GM20431 (cell line): ENCODE measurements around the gene GZMM.

ENCODE experiments used
- in situ Hi-C: fragments of 300-500 bp; cut with MseI, MboI; formaldehyde crosslinking; loops from one replicate; pipeline ENCODE4 v1.15.0; 2020; ENCODE audit warnings: low sequenced_read_pairs; ENCODE audit not compliant: unreplicated experiment

GZMM gene

GRCh38 chr19:533364-534058 is 10.3 kb upstream of the GZMM start:
- in situ Hi-C loops, result no loop called here

GRCh38 chr19:534088-534487 is 9.8 kb upstream of the GZMM start:
- in situ Hi-C loops, result no loop called here

GRCh38 chr19:535017-535835 is 8.6 kb upstream of the GZMM start:
- in situ Hi-C loops, result no loop called here

GRCh38 chr19:536031-536880 is 7.6 kb upstream of the GZMM start:
- in situ Hi-C loops, result no loop called here

- in situ Hi-C loops, result no loop called here
These were observed 6.9 kb upstream of the GZMM start for GRCh38 chr19:536881-537404.

- in situ Hi-C loops, result no loop called here
These were observed 5.0 kb upstream of the GZMM start for GRCh38 chr19:538641-539428.

- in situ Hi-C loops, result no loop called here
These were observed 4.3 kb upstream of the GZMM start for GRCh38 chr19:539429-540030.

- in situ Hi-C loops, result no loop called here
These were observed 2.8 kb upstream of the GZMM start for GRCh38 chr19:540867-541637.

- in situ Hi-C loops, result no loop called here
These were observed 2.2 kb upstream of the GZMM start for GRCh38 chr19:541699-542098.

GRCh38 chr19:542173-542866 is 1.5 kb upstream of the GZMM start:
- in situ Hi-C loops, result no loop called here

GRCh38 chr19:547117-547516 is 3.3 kb downstream of the GZMM start:
- in situ Hi-C loops, result no loop called here

- in situ Hi-C loops, result no loop called here
These were observed 4.2 kb downstream of the GZMM start for GRCh38 chr19:547836-548720.

GRCh38 chr19:548886-549830 is 5.3 kb downstream of the GZMM start:
- in situ Hi-C loops, result no loop called here

- in situ Hi-C loops, result no loop called here
These were observed 11.0 kb downstream of the GZMM start for GRCh38 chr19:554817-555216.

- in situ Hi-C loops, result no loop called here
These were observed 11.6 kb downstream of the GZMM start for GRCh38 chr19:555474-555808.
